HCT116 (cell line): ENCODE results near the gene SIPA1L3. TPM values are rescaled to one million over a fixed set of nuclear protein-coding genes. Genes with fewer than 3 reads are reported as not detected.

ENCODE experiments used
- ATAC-seq: fragments of 200-7000 bp; cut with Tn5 transposase; 2 replicates; pipeline ENCODE4 v1.9.1; 2020; ENCODE audit warnings: mild to moderate bottlenecking, moderate library complexity
- BruUV-seq: library from RNA; stranded (reverse); fragments of 400-500 nt; replicated peaks from 2 replicates; lab custom pipeline; 2021; lab: Mats Ljungman, UMichigan
- CTCF ChIA-PET: fragments of 300-600 bp; sonication (Branson Sonifier 250); formaldehyde crosslinking; loops from one replicate; lab custom pipeline; 2021; ENCODE audit warnings: antibody characterized with exemption; lab: Charles Lee
- POLR2A ChIA-PET: fragments of 300-600, 350-600 bp; sonication (Branson Sonifier 250); formaldehyde crosslinking; loops from one replicate; lab custom pipeline; 2021; ENCODE audit warnings: antibody characterized with exemption; lab: Charles Lee
- RAD21 ChIA-PET, 2 experiments: fragments of 300-600 bp; sonication (Branson Sonifier 250); formaldehyde crosslinking; loops; one replicate each; lab custom pipeline; 2023; ENCODE audit warnings: low total read pairs in 2 of 2; ENCODE audit not compliant: uncharacterized antibody in 2 of 2, unreplicated experiment in 2 of 2, low non-redundant PET in 1 of 2; lab: Charles Lee
- DNase-seq: peaks from one replicate; pipeline ENCODE4 v3.0.0-alpha.2; 2010; ENCODE audit warnings: low read depth, low spot score
- H2AFZ ChIP-seq: fragments of 200-600 bp; shearing (Covaris generic), sonication (generic); 2 replicates; pipeline ENCODE4 v1.6.1; 2017; ENCODE audit warnings: low read depth, mixed run types, mixed read lengths, antibody characterized with exemption, low read length; ENCODE audit not compliant: poor library complexity, severe bottlenecking
- H3K27ac ChIP-seq: 2 replicates; pipeline ENCODE4 v1.5.1; 2012; ENCODE audit warnings: low read depth, low read length
- H3K27me3 ChIP-seq: fragments of 200-600 bp; sonication (generic); 2 replicates; pipeline ENCODE4 v1.6.1; 2016; ENCODE audit warnings: mixed run types, low read length, mixed read lengths; ENCODE audit not compliant: insufficient read depth
- H3K36me3 ChIP-seq, 2 experiments: fragments of 200-500 bp in 1 of 2; fragments of 200-600 bp in 1 of 2; sonication (Bioruptor generic) in 1 of 2; sonication (generic) in 1 of 2; 2 replicates each; pipeline versions ENCODE4 v1.5.1 to v1.6.1; 2014 to 2016; ENCODE audit warnings: low read length in 2 of 2, inconsistent platforms in 1 of 2, mixed read lengths in 1 of 2, mixed run types in 1 of 2; ENCODE audit not compliant: insufficient read depth in 2 of 2, control insufficient read depth in 1 of 2
- H3K4me1 ChIP-seq, 2 experiments: fragments of 200-600 bp in 1 of 2; sonication (generic) in 1 of 2; 2 replicates each; pipeline versions ENCODE4 v1.5.1 to v1.6.1; 2012 to 2017; ENCODE audit warnings: low read length in 2 of 2, inconsistent platforms in 1 of 2, mild to moderate bottlenecking in 1 of 2, mixed read lengths in 1 of 2, mixed run types in 1 of 2, moderate library complexity in 1 of 2; ENCODE audit not compliant: insufficient read depth in 2 of 2, control insufficient read depth in 1 of 2
- H3K4me2 ChIP-seq: fragments of 200-600 bp; sonication (generic); 2 replicates; pipeline ENCODE4 v1.6.1; 2017; ENCODE audit warnings: mixed run types, low read length, mixed read lengths
- H3K4me3 ChIP-seq, 2 experiments: fragments of 200-600 bp in 1 of 2; sonication (generic) in 1 of 2; replicated peaks in 1 of 2; 2 replicates each; pipeline ENCODE4 v1.5.1; 2011 to 2016; ENCODE audit warnings: low read length in 2 of 2, control low read depth in 1 of 2, low read depth in 1 of 2, mild to moderate bottlenecking in 1 of 2, mixed read lengths in 1 of 2, mixed run types in 1 of 2
- H3K79me2 ChIP-seq: fragments of 200-600 bp; sonication (generic); 2 replicates; pipeline ENCODE4 v1.6.1; 2017; ENCODE audit warnings: mild to moderate bottlenecking, mixed run types, low read length, moderate library complexity, mixed read lengths; ENCODE audit not compliant: insufficient read depth
- H3K9ac ChIP-seq: fragments of 200-600 bp; sonication (generic); 2 replicates; pipeline ENCODE4 v1.6.1; 2016; ENCODE audit warnings: low read length, mixed read lengths
- H3K9me2 ChIP-seq: fragments of 200-600 bp; sonication (generic), shearing (Covaris generic); 2 replicates; pipeline ENCODE4 v1.6.1; 2017; ENCODE audit warnings: mixed run types, mild to moderate bottlenecking, moderate library complexity; ENCODE audit not compliant: insufficient read depth
- H3K9me3 ChIP-seq, 2 experiments: fragments of 200-500 bp in 1 of 2; fragments of 200-600 bp in 1 of 2; sonication (Bioruptor generic) in 1 of 2; sonication (generic) in 1 of 2; 2 replicates each; pipeline ENCODE4 v1.6.1; 2014 to 2017; ENCODE audit warnings: low read length in 2 of 2, mixed read lengths in 2 of 2, inconsistent platforms in 1 of 2, low read depth in 1 of 2, mild to moderate bottlenecking in 1 of 2, mixed run types in 1 of 2, moderate library complexity in 1 of 2; ENCODE audit not compliant: control insufficient read depth in 1 of 2, insufficient read depth in 1 of 2
- H4K20me1 ChIP-seq: fragments of 200-600 bp; sonication (generic), shearing (Covaris generic); 2 replicates; pipeline ENCODE4 v1.6.1; 2017; ENCODE audit warnings: mixed run types, mild to moderate bottlenecking, moderate library complexity; ENCODE audit not compliant: insufficient read depth
- CBX3 ChIP-seq: IDR thresholded peaks from 2 replicates; pipeline ENCODE4 v1.6.1; 2012; ENCODE audit warnings: low read depth
- EGR1 ChIP-seq: IDR thresholded peaks from 2 replicates; pipeline ENCODE4 v1.6.1; 2012; ENCODE audit warnings: low read depth
- ELF1 ChIP-seq: IDR thresholded peaks from 2 replicates; pipeline ENCODE4 v1.6.1; 2012; ENCODE audit warnings: low read depth, borderline replicate concordance
- EZH2 ChIP-seq: fragments of 200-600 bp; sonication (generic); IDR thresholded peaks from 2 replicates; pipeline ENCODE4 v1.6.1; 2017; ENCODE audit warnings: antibody characterized with exemption, mixed run types
- EZH2phosphoT487 ChIP-seq: fragments of 200-600 bp; IDR thresholded peaks from 2 replicates; pipeline ENCODE4 v1.6.1; 2018; ENCODE audit warnings: antibody characterized with exemption, borderline replicate concordance
- POLR2AphosphoS5 ChIP-seq: IDR thresholded peaks from 2 replicates; pipeline ENCODE4 v1.6.1; 2011; ENCODE audit warnings: mild to moderate bottlenecking, low read depth, low read length, moderate library complexity
- RAD21 ChIP-seq: IDR thresholded peaks from 2 replicates; pipeline ENCODE4 v1.6.1; 2012; ENCODE audit warnings: low read depth, mild to moderate bottlenecking
- SRF ChIP-seq: IDR thresholded peaks from 2 replicates; pipeline ENCODE4 v1.6.1; 2012; ENCODE audit warnings: low read depth
- TCF7L2 ChIP-seq: IDR thresholded peaks from 2 replicates; pipeline ENCODE4 v1.7.0; 2011; ENCODE audit warnings: borderline replicate concordance, inconsistent platforms; ENCODE audit not compliant: insufficient read depth, insufficient read length; ENCODE audit errors: extremely low read depth
- YY1 ChIP-seq: IDR thresholded peaks from 2 replicates; pipeline ENCODE4 v1.6.1; 2011; ENCODE audit warnings: low read length, low read depth, moderate library complexity, mild to moderate bottlenecking; ENCODE audit not compliant: insufficient replicate concordance; ENCODE audit errors: extremely low read depth
- ZFX ChIP-seq: fragments of 450-650 bp; IDR thresholded peaks from 2 replicates; pipeline ENCODE4 v1.6.1; 2017
- intact Hi-C: fragments of 100-400 bp; cut with micrococcal nuclease; formaldehyde crosslinking; loops from 2 replicates; pipeline ENCODE4 v1.10.0; 2022
- total RNA-seq: library from RNA; stranded (reverse); gene quantifications from one replicate; pipeline ENCODE4 v1.2.1, GENCODE V29; 2021; ENCODE audit not compliant: unreplicated experiment
- TF ChIP-seq, protein P1 (sequence below): IDR thresholded peaks from 2 replicates; pipeline ENCODE4 v1.6.1; 2011; ENCODE audit warnings: mild to moderate bottlenecking, low read length, moderate library complexity; ENCODE audit not compliant: insufficient replicate concordance; ENCODE audit errors: extremely low read depth
- TF ChIP-seq, protein P2 (sequence below): IDR thresholded peaks from 2 replicates; pipeline ENCODE4 v1.6.1; 2012; ENCODE audit warnings: low read depth

Gene SIPA1L3
- total RNA-seq, 1 experiment from 2014 or later: 41.8 TPM

DNA sequence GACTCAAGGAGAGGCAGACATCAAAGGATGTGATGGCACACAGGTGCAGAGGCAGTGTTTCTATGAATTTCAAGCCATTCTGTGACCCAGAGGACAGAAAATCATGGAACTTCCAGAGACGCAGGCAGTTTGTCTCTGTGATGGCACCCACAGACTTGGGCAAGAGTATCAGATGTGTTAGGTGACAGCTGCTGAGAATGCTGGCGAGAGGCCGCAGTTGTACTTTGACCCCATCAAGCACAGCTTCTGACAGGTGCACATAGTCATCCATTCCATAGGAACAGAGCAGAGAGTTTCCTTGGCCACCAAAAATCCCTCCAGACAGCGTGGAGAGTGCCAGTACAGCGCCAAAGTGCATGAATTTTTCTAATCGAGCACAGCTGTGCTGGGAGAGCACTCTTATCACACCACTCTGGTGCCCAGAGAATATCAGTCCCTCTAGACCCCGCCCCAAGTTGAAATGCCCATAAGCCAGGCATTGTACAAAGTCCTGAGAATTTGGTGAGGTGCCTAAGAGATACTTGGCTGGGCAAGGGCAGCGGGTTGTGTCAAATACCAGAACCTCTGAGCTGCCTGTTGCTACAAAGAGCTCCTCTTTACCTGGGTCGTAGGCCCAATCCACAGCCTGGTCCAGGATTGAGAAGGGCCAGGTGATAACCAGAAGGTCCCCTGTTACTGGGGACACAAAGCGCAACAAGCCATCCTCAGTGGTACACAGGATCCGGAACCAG is 13.0 kb upstream of the SIPA1L3 start:
- H3K9me2 ChIP-seq: no peaks in the 10 kb centered on the region
- H3K79me2 ChIP-seq: no peaks in the 10 kb centered on the region
- H3K36me3 ChIP-seq: no peaks in the 10 kb centered on the region
- H3K9ac ChIP-seq: no peak overlapping the region
- ChIA-PET POLR2A (no interaction called here), CTCF (no interaction called here), RAD21 (no interaction called here)
- intact Hi-C loops: no loop called here
- no peak overlapping the region for H3K4me2 ChIP-seq
- H3K27ac ChIP-seq: no peak overlapping the region
- DNase-seq (no peak), ATAC-seq (no peak)
- no peak overlapping the region for H2AFZ ChIP-seq
- peaks cover 0 to 6% of the 10 kb centered on the region in 2 experiments; a peak in 1 of 4 replicates for H3K4me1 ChIP-seq
- no peak overlapping the region for H3K4me3 ChIP-seq
- no peaks in the 10 kb centered on the region for H3K9me3 ChIP-seq
- TF ChIP-seq CBX3 (no peak), EZH2 (no peak), ZFX (no peak), YY1 (no peak), EZH2phosphoT487 (no peak), SRF (no peak), ELF1 (no peak), EGR1 (no peak), RAD21 (no peak), TCF7L2 (no peak), POLR2AphosphoS5 (no peak)
- TF ChIP-seq, protein P1, sequence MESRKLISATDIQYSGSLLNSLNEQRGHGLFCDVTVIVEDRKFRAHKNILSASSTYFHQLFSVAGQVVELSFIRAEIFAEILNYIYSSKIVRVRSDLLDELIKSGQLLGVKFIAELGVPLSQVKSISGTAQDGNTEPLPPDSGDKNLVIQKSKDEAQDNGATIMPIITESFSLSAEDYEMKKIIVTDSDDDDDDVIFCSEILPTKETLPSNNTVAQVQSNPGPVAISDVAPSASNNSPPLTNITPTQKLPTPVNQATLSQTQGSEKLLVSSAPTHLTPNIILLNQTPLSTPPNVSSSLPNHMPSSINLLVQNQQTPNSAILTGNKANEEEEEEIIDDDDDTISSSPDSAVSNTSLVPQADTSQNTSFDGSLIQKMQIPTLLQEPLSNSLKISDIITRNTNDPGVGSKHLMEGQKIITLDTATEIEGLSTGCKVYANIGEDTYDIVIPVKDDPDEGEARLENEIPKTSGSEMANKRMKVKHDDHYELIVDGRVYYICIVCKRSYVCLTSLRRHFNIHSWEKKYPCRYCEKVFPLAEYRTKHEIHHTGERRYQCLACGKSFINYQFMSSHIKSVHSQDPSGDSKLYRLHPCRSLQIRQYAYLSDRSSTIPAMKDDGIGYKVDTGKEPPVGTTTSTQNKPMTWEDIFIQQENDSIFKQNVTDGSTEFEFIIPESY: no peak
- TF ChIP-seq, protein P2, sequence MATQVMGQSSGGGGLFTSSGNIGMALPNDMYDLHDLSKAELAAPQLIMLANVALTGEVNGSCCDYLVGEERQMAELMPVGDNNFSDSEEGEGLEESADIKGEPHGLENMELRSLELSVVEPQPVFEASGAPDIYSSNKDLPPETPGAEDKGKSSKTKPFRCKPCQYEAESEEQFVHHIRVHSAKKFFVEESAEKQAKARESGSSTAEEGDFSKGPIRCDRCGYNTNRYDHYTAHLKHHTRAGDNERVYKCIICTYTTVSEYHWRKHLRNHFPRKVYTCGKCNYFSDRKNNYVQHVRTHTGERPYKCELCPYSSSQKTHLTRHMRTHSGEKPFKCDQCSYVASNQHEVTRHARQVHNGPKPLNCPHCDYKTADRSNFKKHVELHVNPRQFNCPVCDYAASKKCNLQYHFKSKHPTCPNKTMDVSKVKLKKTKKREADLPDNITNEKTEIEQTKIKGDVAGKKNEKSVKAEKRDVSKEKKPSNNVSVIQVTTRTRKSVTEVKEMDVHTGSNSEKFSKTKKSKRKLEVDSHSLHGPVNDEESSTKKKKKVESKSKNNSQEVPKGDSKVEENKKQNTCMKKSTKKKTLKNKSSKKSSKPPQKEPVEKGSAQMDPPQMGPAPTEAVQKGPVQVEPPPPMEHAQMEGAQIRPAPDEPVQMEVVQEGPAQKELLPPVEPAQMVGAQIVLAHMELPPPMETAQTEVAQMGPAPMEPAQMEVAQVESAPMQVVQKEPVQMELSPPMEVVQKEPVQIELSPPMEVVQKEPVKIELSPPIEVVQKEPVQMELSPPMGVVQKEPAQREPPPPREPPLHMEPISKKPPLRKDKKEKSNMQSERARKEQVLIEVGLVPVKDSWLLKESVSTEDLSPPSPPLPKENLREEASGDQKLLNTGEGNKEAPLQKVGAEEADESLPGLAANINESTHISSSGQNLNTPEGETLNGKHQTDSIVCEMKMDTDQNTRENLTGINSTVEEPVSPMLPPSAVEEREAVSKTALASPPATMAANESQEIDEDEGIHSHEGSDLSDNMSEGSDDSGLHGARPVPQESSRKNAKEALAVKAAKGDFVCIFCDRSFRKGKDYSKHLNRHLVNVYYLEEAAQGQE: no peak
- H4K20me1 ChIP-seq: no peaks in the 10 kb centered on the region
- no TSS peak for BruUV-seq
- H3K27me3 ChIP-seq: peaks cover under 1% of the 10 kb centered on the region; the same call in 1 of the 2 replicates
